ENCODE measurements around the gene PLK5.

- TF ChIP-seq, protein P1, sequence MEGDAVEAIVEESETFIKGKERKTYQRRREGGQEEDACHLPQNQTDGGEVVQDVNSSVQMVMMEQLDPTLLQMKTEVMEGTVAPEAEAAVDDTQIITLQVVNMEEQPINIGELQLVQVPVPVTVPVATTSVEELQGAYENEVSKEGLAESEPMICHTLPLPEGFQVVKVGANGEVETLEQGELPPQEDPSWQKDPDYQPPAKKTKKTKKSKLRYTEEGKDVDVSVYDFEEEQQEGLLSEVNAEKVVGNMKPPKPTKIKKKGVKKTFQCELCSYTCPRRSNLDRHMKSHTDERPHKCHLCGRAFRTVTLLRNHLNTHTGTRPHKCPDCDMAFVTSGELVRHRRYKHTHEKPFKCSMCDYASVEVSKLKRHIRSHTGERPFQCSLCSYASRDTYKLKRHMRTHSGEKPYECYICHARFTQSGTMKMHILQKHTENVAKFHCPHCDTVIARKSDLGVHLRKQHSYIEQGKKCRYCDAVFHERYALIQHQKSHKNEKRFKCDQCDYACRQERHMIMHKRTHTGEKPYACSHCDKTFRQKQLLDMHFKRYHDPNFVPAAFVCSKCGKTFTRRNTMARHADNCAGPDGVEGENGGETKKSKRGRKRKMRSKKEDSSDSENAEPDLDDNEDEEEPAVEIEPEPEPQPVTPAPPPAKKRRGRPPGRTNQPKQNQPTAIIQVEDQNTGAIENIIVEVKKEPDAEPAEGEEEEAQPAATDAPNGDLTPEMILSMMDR (IDR thresholded peaks at IDR 0.05), result no peak
- no peak for TF ChIP-seq POLR2AphosphoS5 (IDR thresholded peaks at IDR 0.05)
- no peak for TF ChIP-seq POLR2A (IDR thresholded peaks at IDR 0.05)
These were observed 36.1 kb upstream of the PLK5 start for GRCh38 chr19:1487576-1488281.

Data from gastroesophageal sphincter (tissue), 3 donors.